Panc1 (cell line): ENCODE results near the gene SHC3. TPM values are rescaled to one million over a fixed set of nuclear protein-coding genes. Genes with fewer than 3 reads are reported as not detected.

Experiments
- ATAC-seq: fragments of 200-7000 bp; cut with Tn5 transposase; 2 replicates; pipeline ENCODE4 v1.9.1; 2020; ENCODE audit warnings: mild to moderate bottlenecking, moderate library complexity
- BruUV-seq: library from RNA; stranded (reverse); fragments of 400-500 nt; replicated peaks from 2 replicates; lab custom pipeline; 2021; lab: Mats Ljungman, UMichigan
- CTCF ChIA-PET: fragments of 300-600 bp; sonication (Branson Sonifier 250); formaldehyde crosslinking; loops from one replicate; lab custom pipeline; 2022; ENCODE audit warnings: antibody characterized with exemption; lab: Charles Lee
- POLR2A ChIA-PET: fragments of 300-600 bp; sonication (Branson Sonifier 250); formaldehyde crosslinking; loops from one replicate; lab custom pipeline; 2022; ENCODE audit warnings: antibody characterized with exemption; lab: Charles Lee
- DNase-seq: peaks from one replicate; pipeline ENCODE4 v3.0.0-alpha.2; 2010; ENCODE audit warnings: low read depth, low spot score
- H3K27ac ChIP-seq: 2 replicates; pipeline ENCODE4 v1.5.1; 2011; ENCODE audit warnings: mild to moderate bottlenecking, low read length, inconsistent platforms
- H3K27me3 ChIP-seq: fragments of 200-500 bp; sonication (Bioruptor generic); 2 replicates; pipeline ENCODE4 v1.6.0; 2014; ENCODE audit warnings: low read length, inconsistent platforms; ENCODE audit not compliant: control insufficient read depth, insufficient read depth
- H3K36me3 ChIP-seq: fragments of 200-500 bp; sonication (Bioruptor generic); 2 replicates; pipeline ENCODE4 v1.5.1; 2014; ENCODE audit warnings: inconsistent platforms, mild to moderate bottlenecking, low read length, moderate library complexity; ENCODE audit not compliant: control insufficient read depth, insufficient read depth
- H3K4me1 ChIP-seq: 2 replicates; pipeline ENCODE4 v1.5.1; 2011; ENCODE audit warnings: inconsistent platforms, mild to moderate bottlenecking, low read length, moderate library complexity; ENCODE audit not compliant: control insufficient read depth, insufficient read depth
- H3K4me3 ChIP-seq, 2 experiments: 2 replicates each; pipeline ENCODE4 v1.5.1; 2011 to 2012; ENCODE audit warnings: low read depth in 2 of 2, low read length in 2 of 2, mild to moderate bottlenecking in 2 of 2, inconsistent platforms in 1 of 2, moderate library complexity in 1 of 2
- H3K9me3 ChIP-seq: fragments of 200-500 bp; sonication (Bioruptor generic); 2 replicates; pipeline ENCODE4 v1.5.1; 2014; ENCODE audit warnings: low read depth, mild to moderate bottlenecking, inconsistent platforms, low read length, moderate library complexity; ENCODE audit not compliant: control insufficient read depth, insufficient read depth
- CTCF ChIP-seq: fragments of 450-650 bp; IDR thresholded peaks from 2 replicates; pipeline ENCODE4 v1.5.1; 2017; ENCODE audit warnings: mild to moderate bottlenecking
- POLR2AphosphoS5 ChIP-seq: IDR thresholded peaks from 2 replicates; pipeline ENCODE4 v1.6.1; 2012; ENCODE audit warnings: mild to moderate bottlenecking, low read depth, low read length, moderate library complexity
- REST ChIP-seq, 2 experiments: IDR thresholded peaks; 2 replicates each; pipeline ENCODE4 v1.6.1; 2011 to 2012; ENCODE audit warnings: low read depth in 2 of 2, control low read depth in 1 of 2, low read length in 1 of 2, mild to moderate bottlenecking in 1 of 2, moderate library complexity in 1 of 2; ENCODE audit not compliant: insufficient read depth in 1 of 2
- SIN3A ChIP-seq: IDR thresholded peaks from 2 replicates; pipeline ENCODE4 v1.6.1; 2012; ENCODE audit warnings: low read depth, mild to moderate bottlenecking, low read length, moderate library complexity, borderline replicate concordance; ENCODE audit not compliant: insufficient read depth
- TCF7L2 ChIP-seq: IDR thresholded peaks from 2 replicates; pipeline ENCODE4 v1.6.1; 2011; ENCODE audit warnings: mild to moderate bottlenecking, low read depth, low read length, inconsistent platforms
- in situ Hi-C: cut with HindIII; loops from 2 replicates; pipeline ENCODE4 v1.10.0; 2016; ENCODE audit warnings: low sequenced_read_pairs, low pct_unique_long_range_greater_than_20kb
- intact Hi-C: fragments of 100-400 bp; cut with micrococcal nuclease; formaldehyde crosslinking; loops from one replicate; pipeline ENCODE4 v1.10.0; 2022; ENCODE audit not compliant: unreplicated experiment
- total RNA-seq: library from RNA; stranded (reverse); gene quantifications from one replicate; pipeline ENCODE4 v1.2.1, GENCODE V29; 2021; ENCODE audit not compliant: unreplicated experiment

The SHC3 gene
- total RNA-seq, 1 experiment from 2014 or later = 1.7 TPM

GRCh38 chr9:89225587-89225986 is 47.0 kb upstream of the SHC3 start:
- ATAC-seq = no peak
- no TSS peak for BruUV-seq
- in situ Hi-C loops = no loop called here

GRCh38 chr9:89225036-89225435 is 46.4 kb upstream of the SHC3 start:
- no peaks in the 10 kb centered on the region for H3K4me1 ChIP-seq
- no peak overlapping the region for H3K27ac ChIP-seq
- in situ Hi-C loops = no loop called here
- TF ChIP-seq POLR2AphosphoS5 = no peak
- no peak for TF ChIP-seq SIN3A
- TF ChIP-seq CTCF = no peak
- no peak for TF ChIP-seq TCF7L2
- TF ChIP-seq REST (IDR thresholded peaks at IDR 0.05; ENCODE audit: insufficient read depth in 1 of 2, low read depth in 2 of 2, low read length in 1 of 2) = no peak
- no peak overlapping the region for H3K4me3 ChIP-seq
- intact Hi-C loops = no loop called here
- ChIA-PET CTCF (no interaction called here), POLR2A (no interaction called here)
- H3K9me3 ChIP-seq = no peaks in the 10 kb centered on the region
- BruUV-seq = no TSS peak
- DNase-seq = no peak
- no peaks in the 10 kb centered on the region for H3K27me3 ChIP-seq
- ATAC-seq = no peak
- H3K36me3 ChIP-seq = no peaks in the 10 kb centered on the region

More at GRCh38 chr9:89225587-89225986, 47.0 kb upstream of the SHC3 start:
- Histone ChIP-seq H3K27me3 (no peaks in the 10 kb centered on the region), H3K27ac (no peak overlapping the region), H3K36me3 (no peaks in the 10 kb centered on the region), H3K9me3 (no peaks in the 10 kb centered on the region), H3K4me3 (no peak overlapping the region), H3K4me1 (no peaks in the 10 kb centered on the region)
- intact Hi-C loops = no loop called here
- ChIA-PET POLR2A (no interaction called here), CTCF (no interaction called here)
- TF ChIP-seq REST (IDR thresholded peaks at IDR 0.05; ENCODE audit: insufficient read depth in 1 of 2, low read depth in 2 of 2, low read length in 1 of 2) (no peak), SIN3A (no peak), TCF7L2 (no peak), POLR2AphosphoS5 (no peak), CTCF (no peak)
- DNase-seq = no peak
